K562 (cell line): ENCODE measurements around the gene GRIN2D.

ENCODE experiments used
- NR2F6 ChIP-seq: fragments of 450-650 bp; formaldehyde crosslinking; IDR thresholded peaks from 2 replicates; pipeline ENCODE4 v1.4.0; 2020; ENCODE audit warnings: mild to moderate bottlenecking
- SMARCA5 ChIP-seq: fragments of 450-650 bp; IDR thresholded peaks from 2 replicates; pipeline ENCODE4 v1.6.1; 2016

DNA sequence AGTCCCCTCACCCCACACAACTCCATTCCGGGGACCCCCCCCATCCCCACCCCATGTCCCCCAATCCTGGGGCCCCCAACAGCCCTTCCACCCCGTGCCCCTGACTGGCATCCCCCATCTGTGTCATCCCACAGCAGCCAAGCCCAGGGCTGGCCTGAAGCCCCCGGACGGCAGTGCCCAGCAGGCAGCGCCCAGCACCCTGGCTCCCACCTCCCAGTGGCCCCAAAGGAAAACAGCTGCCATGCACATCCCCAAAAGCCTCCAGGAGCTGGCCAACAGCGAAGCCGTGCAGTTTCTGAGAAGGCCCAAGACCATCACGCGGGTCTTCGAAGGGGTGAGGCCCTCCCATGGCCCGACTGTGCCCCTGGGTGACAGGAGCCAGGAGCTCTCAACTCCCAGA, 27.9 kb upstream of the GRIN2D start:
- TF ChIP-seq NR2F6 (CRISPR knock-in tag) (no peak), SMARCA5 (no peak)
